Activated CD4-positive, alpha-beta memory T cell treated with anti-CD3 and anti-CD28 coated beads, Interleukin-2, amount 10 ng/mL, durations not matched to agents 7 days and 5 days (primary cell): ENCODE measurements around the gene LMAN2. TPM values are rescaled to one million over a fixed set of nuclear protein-coding genes. Genes with fewer than 3 reads are reported as not detected.
"Not testable (repeated sequence)": the region's sequence is repeated elsewhere in the genome, so short reads cannot be mapped to it uniquely, and the experiment has no call there.

Source experiments
- CTCF ChIA-PET: fragments of 350-600 bp; sonication (Branson Sonifier 250); formaldehyde crosslinking; loops from one replicate; lab custom pipeline; 2021; ENCODE audit warnings: antibody characterized with exemption, inconsistent platforms; lab: Charles Lee
- POLR2A ChIA-PET: fragments of 350-600 bp; sonication (Branson Sonifier 250); formaldehyde crosslinking; loops from one replicate; lab custom pipeline; 2021; ENCODE audit warnings: antibody characterized with exemption; lab: Charles Lee
- DNase-seq: peaks from one replicate; pipeline ENCODE4 v3.0.0-alpha.2; 2020
- H3K27ac Mint-ChIP-seq: one replicate; pipeline ENCODE4 v1.8.0; 2021; ENCODE audit warnings: mild to moderate bottlenecking, mixed read lengths
- H3K27me3 Mint-ChIP-seq: one replicate; pipeline ENCODE4 v1.8.0; 2021; ENCODE audit warnings: mixed read lengths
- H3K36me3 Mint-ChIP-seq: one replicate; pipeline ENCODE4 v1.8.0; 2021; ENCODE audit warnings: low read depth, mixed read lengths
- H3K4me1 Mint-ChIP-seq: one replicate; pipeline ENCODE4 v1.8.0; 2021; ENCODE audit warnings: mixed read lengths
- H3K4me3 Mint-ChIP-seq: one replicate; pipeline ENCODE4 v1.8.0; 2021; ENCODE audit warnings: mild to moderate bottlenecking, mixed read lengths
- H3K9me3 Mint-ChIP-seq: one replicate; pipeline ENCODE4 v1.8.0; 2021; ENCODE audit warnings: mixed read lengths
- total RNA-seq, 2 experiments: library from RNA; stranded (reverse); gene quantifications; one replicate each; pipeline ENCODE4 v1.2.3, GENCODE V29; 2021

Gene LMAN2
- total RNA-seq, 2 experiments from 2014 or later = 145 to 149 TPM

GRCh38 chr5:177306674-177307543 is 44.6 kb downstream of the LMAN2 start:
- Mint-ChIP-seq H3K4me3 (peak overlapping the region; percentile 32), H3K27me3 (no peaks in the 10 kb centered on the region), H3K27ac (peak overlapping the region; percentile 83), H3K4me1 (peaks cover 64% of the 10 kb centered on the region), H3K9me3 (no peaks in the 10 kb centered on the region), H3K36me3 (peaks cover 71% of the 10 kb centered on the region)
- CTCF ChIA-PET = interaction anchor here (2.0 kb wide), 1 partner anchor 193 kb away, joined by 5 read pairs; no protein-coding TSS in a partner anchor
- no peak for DNase-seq
- POLR2A ChIA-PET = interaction anchor here (1.0 to 1.8 kb wide), 3 partner anchors 45 to 173 kb away, joined by 3 to 6 read pairs (median 4); partner anchors contain the start of genes LMAN2 and NSD1

DNA sequence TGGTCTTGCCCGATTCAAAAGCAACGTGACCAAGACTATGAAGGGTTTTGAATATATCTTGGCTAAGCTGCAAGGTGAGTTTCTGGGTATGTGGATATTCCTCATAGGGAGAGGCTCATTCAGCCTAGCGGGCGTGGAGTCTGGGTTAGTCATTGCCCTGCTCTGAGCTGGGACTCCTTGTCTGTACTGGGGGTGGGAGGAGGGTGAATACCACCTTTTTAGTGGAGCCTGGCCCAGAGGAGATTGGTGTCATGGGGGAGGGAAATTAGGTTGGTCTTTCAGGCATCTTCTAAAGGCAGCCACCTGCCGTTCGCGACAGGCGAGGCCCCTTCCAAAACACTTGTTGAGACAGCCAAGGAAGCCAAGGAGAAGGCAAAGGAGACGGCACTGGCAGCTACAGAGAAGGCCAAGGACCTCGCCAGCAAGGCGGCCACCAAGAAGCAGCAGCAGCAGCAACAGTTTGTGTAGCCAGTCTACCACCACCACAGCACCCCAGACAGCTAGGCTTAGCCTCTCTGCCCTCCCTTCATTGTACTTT is 45.3 kb downstream of the LMAN2 start:
- Mint-ChIP-seq H3K4me1 (peaks cover 72% of the 10 kb centered on the region), H3K27ac (peak overlapping the region; percentile 86), H3K36me3 (peaks cover 76% of the 10 kb centered on the region), H3K4me3 (peak overlapping the region; percentile 89)
- POLR2A ChIA-PET = interaction anchor here (1.0 to 1.3 kb wide), 2 partner anchors 124 to 172 kb away, joined by 3 to 4 read pairs; partner anchors contain the start of gene NSD1
- H3K27me3 Mint-ChIP-seq, H3K9me3 Mint-ChIP-seq, DNase-seq: not testable (repeated sequence)
- CTCF ChIA-PET = interaction anchor here (2.0 kb wide), 1 partner anchor 192 kb away, joined by 5 read pairs; no protein-coding TSS in a partner anchor

DNA sequence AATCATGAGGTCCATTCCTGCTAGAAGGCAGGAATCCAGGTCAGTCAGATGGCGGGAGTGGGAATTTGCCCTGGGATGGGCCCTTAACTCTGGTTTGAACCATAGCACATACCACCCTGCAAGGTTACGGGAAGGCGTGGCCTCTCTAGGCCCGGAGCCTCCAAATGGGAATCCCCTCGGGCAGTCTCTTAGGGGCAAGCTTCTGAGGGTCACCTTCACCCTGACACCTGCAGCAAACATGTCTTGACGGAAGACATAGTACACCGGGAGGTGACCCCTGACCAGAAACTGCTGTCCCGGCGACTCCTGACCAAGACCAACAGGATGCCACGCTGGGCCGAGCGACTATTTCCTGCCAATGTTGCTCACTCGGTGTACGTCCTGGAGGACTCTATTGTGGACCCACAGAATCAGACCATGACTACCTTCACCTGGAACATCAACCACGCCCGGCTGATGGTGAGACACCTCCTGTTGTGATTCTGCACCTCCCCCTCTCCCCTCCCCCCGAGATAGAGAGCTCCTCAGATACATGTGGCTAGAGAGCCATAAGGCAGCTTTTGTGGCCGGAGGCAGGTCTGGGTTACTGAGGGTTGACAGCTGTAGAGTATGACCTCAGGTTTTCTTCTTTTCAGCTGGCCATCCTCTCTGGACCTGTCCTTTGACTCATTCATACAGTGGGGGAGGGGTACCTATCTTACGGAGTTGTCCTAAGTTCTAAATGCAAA is 46.9 kb downstream of the LMAN2 start:
- H3K36me3 Mint-ChIP-seq = peaks cover 75% of the 10 kb centered on the region
- CTCF ChIA-PET = interaction anchor here (1.0 to 2.8 kb wide), 3 partner anchors 12 to 191 kb away, joined by 3 to 11 read pairs (median 3); no protein-coding TSS in a partner anchor

DNA sequence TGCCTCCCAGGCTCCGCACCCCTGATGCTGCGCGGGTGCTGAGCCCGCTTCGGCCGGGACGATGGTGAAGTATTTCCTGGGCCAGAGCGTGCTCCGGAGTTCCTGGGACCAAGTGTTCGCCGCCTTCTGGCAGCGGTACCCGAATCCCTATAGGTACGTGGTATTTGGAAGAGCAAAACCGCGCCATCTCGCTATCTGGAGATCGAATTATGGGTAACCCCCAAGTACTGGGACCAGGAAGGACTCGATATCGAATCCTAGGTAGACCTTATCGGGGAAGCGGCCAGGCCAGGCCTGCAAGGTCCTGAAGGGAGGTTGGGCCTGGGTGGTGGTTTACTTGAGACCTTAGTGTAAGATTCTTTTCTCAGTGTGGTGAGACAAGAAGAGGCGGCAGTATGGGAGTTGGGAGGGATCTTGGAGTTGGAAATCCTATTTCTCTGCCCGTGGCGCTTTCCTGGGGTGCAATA is 47.5 kb downstream of the LMAN2 start:
- Mint-ChIP-seq H3K4me1 (peaks cover 74% of the 10 kb centered on the region), H3K36me3 (peaks cover 71% of the 10 kb centered on the region), H3K9me3 (no peaks in the 10 kb centered on the region), H3K27me3 (no peaks in the 10 kb centered on the region), H3K27ac (peak overlapping the region; percentile 86), H3K4me3 (peak overlapping the region; percentile 89)
- DNase-seq = no peak
- ChIA-PET CTCF (interaction anchor here (1.0 to 2.8 kb wide), 7 partner anchors 9 to 198 kb away, joined by 3 to 11 read pairs (median 4); no protein-coding TSS in a partner anchor), POLR2A (interaction anchor here (0.9 to 6.1 kb wide), 10 partner anchors 7 to 189 kb away, joined by 3 to 68 read pairs (median 4); partner anchors contain the start of genes LMAN2, MXD3 and NSD1)

More for the DNA sequence above, 46.9 kb downstream of the LMAN2 start:
- Mint-ChIP-seq H3K27ac (peak overlapping the region; percentile 86), H3K27me3 (no peaks in the 10 kb centered on the region), H3K4me1 (peaks cover 74% of the 10 kb centered on the region), H3K4me3 (peak overlapping the region; percentile 89), H3K9me3 (no peaks in the 10 kb centered on the region)
- POLR2A ChIA-PET = interaction anchor here (0.6 to 6.1 kb wide), 5 partner anchors 7 to 170 kb away, joined by 3 to 68 read pairs (median 4); partner anchors contain the start of genes GRK6, LMAN2, MXD3 and NSD1
- DNase-seq = peak; percentile 46

GRCh38 chr5:177303121-177303924 is 48.1 kb downstream of the LMAN2 start, which contains the start of the genes PRELID1 and RAB24:
Gene PRELID1 (plus strand): TSS chr5:177303799. CDS start chr5:177303986, 187 bp downstream.
Gene RAB24 (minus strand): TSS chr5:177303719. CDS start chr5:177303288, 431 bp downstream.
- POLR2A ChIA-PET = interaction anchor here (0.6 to 6.1 kb wide), 13 partner anchors 8 to 213 kb away, joined by 3 to 68 read pairs (median 3); partner anchors contain the start of genes LMAN2, MXD3 and NSD1
- no peaks in the 10 kb centered on the region for H3K9me3 Mint-ChIP-seq
- peak within 1 kb of the TSS; percentile 89 for H3K4me3 Mint-ChIP-seq
- H3K27ac Mint-ChIP-seq = peak within 1 kb of the TSS; percentile 92
- peak; percentile 92 for DNase-seq
- H3K4me1 Mint-ChIP-seq = peaks cover 74% of the 10 kb centered on the region
- H3K27me3 Mint-ChIP-seq = no peaks in the 10 kb centered on the region
- CTCF ChIA-PET = interaction anchor here (1.0 to 2.8 kb wide), 8 partner anchors 9 to 198 kb away, joined by 3 to 11 read pairs (median 4); no protein-coding TSS in a partner anchor
- H3K36me3 Mint-ChIP-seq = peaks cover 71% of the 10 kb centered on the region

GRCh38 chr5:177302354-177303110 is 48.9 kb downstream of the LMAN2 start:
- H3K9me3 Mint-ChIP-seq = no peaks in the 10 kb centered on the region
- ChIA-PET POLR2A (interaction anchor here (0.7 to 6.1 kb wide), 9 partner anchors 9 to 214 kb away, joined by 3 to 68 read pairs (median 4); partner anchors contain the start of genes LMAN2, MXD3 and NSD1), CTCF (interaction anchor here (1.7 to 2.8 kb wide), 6 partner anchors 8 to 189 kb away, joined by 3 to 11 read pairs (median 7); partner anchors contain the start of gene MXD3)
- DNase-seq = no peak
- H3K27me3 Mint-ChIP-seq = no peaks in the 10 kb centered on the region
- H3K4me3 Mint-ChIP-seq = peak overlapping the region; percentile 89
- H3K27ac Mint-ChIP-seq = peak overlapping the region; percentile 92
- peaks cover 78% of the 10 kb centered on the region for H3K4me1 Mint-ChIP-seq
- peaks cover 71% of the 10 kb centered on the region for H3K36me3 Mint-ChIP-seq

DNA sequence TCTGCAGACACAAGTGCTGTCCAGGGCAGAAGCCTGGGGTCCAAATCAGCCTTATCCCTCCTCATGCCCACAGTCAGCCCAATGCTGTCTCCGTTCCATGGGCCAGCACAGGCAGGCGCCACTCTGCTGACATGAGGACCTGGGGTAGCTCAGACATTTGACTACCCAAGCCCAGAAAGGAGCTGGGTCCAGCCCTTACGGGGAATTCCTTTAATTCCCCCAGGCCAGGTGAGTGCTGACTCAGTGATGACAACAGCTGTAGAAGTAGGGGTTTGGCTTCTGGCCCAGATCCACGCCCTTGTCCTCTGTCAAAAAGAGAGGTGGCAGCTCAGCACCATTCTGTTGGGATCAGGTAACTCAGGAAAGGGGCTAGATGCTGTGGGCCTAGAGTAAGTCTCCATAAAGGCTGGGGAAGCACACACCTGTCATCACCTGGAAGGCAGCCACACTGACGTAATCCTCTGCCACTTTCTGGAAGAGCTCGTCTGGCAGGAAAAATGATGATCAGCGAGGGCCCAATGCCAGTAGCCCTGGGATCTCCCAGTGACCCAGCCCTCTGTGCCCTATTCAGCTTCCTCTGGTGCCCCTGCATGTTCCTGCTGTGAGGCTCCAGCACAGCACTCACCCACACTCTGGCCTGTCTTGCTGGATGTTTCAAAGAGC is 49.8 kb downstream of the LMAN2 start:
- POLR2A ChIA-PET = interaction anchor here (0.9 to 6.1 kb wide), 7 partner anchors 10 to 214 kb away, joined by 3 to 68 read pairs (median 6); partner anchors contain the start of genes LMAN2, MXD3 and NSD1
- no peaks in the 10 kb centered on the region for H3K27me3 Mint-ChIP-seq

DNA sequence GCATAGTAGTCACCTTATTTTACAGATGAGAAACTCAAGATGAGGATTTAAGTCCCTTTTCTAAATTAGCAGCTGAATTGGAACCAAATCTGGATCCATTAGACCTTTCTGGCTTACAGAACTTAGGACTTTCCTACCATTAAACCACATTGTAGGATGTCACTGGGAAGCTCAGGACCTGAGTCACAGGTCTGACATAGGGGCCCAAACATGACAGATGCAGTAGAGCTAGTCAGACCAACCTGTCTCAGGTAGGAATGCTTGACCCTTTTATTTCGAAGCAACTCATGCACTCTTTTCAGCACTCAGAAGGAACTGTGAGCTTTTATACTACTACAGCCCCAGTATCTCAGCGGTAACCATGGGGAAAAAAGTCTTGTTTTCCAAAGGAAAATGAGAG is 50.5 kb downstream of the LMAN2 start:
- peaks cover 69% of the 10 kb centered on the region for H3K36me3 Mint-ChIP-seq
- DNase-seq = no peak
- peak overlapping the region; percentile 64 for H3K4me3 Mint-ChIP-seq
- CTCF ChIA-PET = interaction anchor here (0.8 to 2.1 kb wide), 8 partner anchors 9 to 190 kb away, joined by 3 to 11 read pairs (median 6); partner anchors contain the start of gene MXD3
- H3K4me1 Mint-ChIP-seq = peaks cover 79% of the 10 kb centered on the region
- H3K27me3 Mint-ChIP-seq = no peaks in the 10 kb centered on the region
- POLR2A ChIA-PET = interaction anchor here (0.9 to 6.1 kb wide), 5 partner anchors 10 to 187 kb away, joined by 3 to 68 read pairs (median 6); partner anchors contain the start of genes MXD3 and NSD1
- peak overlapping the region; percentile 92 for H3K27ac Mint-ChIP-seq
- no peaks in the 10 kb centered on the region for H3K9me3 Mint-ChIP-seq

More for the DNA sequence above, 49.8 kb downstream of the LMAN2 start:
- Mint-ChIP-seq H3K9me3 (no peaks in the 10 kb centered on the region), H3K4me3 (peak overlapping the region; percentile 89), H3K4me1 (peaks cover 79% of the 10 kb centered on the region), H3K27ac (peak overlapping the region; percentile 92), H3K36me3 (peaks cover 69% of the 10 kb centered on the region)
- DNase-seq = no peak
- CTCF ChIA-PET = interaction anchor here (0.8 to 2.1 kb wide), 8 partner anchors 9 to 191 kb away, joined by 3 to 11 read pairs (median 6); partner anchors contain the start of gene MXD3

GRCh38 chr5:177300236-177300880 is 51.1 kb downstream of the LMAN2 start:
- Mint-ChIP-seq H3K36me3 (peaks cover 69% of the 10 kb centered on the region), H3K9me3 (no peaks in the 10 kb centered on the region), H3K4me3 (peak overlapping the region; percentile 64), H3K27me3 (no peaks in the 10 kb centered on the region), H3K4me1 (peaks cover 79% of the 10 kb centered on the region), H3K27ac (peak overlapping the region; percentile 92)
- CTCF ChIA-PET = interaction anchor here (0.8 to 4.5 kb wide), 8 partner anchors 9 to 186 kb away, joined by 3 to 43 read pairs (median 9); partner anchors contain the start of gene MXD3
- POLR2A ChIA-PET = interaction anchor here (0.9 to 6.1 kb wide), 7 partner anchors 11 to 167 kb away, joined by 3 to 68 read pairs (median 5); partner anchors contain the start of genes MXD3 and NSD1
- DNase-seq = peak; percentile 70
